ENCODE data around the gene AFAP1.
A peak's percentile ranks its signal among the peaks of the same experiment; 100 is the strongest.

AFAP1 gene

DNA sequence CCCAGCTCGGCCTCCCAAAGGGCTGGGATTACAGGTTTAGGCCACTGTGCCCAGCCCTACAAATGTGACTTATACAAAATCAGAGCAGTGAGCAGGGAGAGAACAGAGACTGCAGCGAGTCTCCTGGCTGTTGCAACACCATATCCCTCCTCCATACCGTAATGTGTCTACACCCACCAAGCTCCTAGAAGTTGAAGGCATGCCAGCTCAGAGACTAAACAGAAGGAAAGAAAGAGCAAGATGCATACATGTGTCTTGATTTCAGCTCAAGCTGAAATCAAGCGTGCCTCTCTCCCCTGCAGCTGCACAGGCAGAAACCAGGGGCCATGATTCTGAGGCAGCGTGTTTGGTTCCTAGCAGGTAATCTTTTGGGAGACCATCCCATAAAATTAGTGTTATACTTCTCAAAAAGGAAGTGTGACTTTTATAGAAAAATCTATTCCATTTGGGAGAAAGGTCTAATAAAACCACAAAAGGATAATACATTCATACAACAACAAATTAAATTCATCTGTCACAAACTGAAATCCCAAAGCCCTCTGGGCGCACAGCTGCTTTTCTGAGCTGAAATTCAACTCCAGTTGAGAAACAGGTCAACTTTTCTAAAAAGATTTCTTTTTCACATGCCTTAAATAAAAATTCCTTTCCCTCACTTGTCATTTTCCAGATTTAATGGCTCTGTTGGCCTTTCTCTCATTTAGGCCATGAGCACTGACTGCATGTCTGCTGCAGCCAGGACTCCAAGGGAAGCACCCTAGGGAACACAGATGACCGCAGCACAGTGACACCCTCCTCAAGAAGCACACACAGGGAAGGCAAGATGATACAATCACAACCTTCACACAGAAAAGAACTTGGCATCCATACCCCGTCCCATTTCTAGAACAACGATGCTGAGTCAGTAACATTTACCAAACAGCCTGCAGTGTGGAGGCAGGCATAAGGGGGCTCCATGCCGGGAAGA lies 34.4 kb downstream of the AFAP1 start:
- H3K4me3 ChIP-seq (ENCODE audit: low read depth, low read length), result peak overlapping the region; percentile 26
- DNase-seq, result no peak
- H3K27me3 ChIP-seq, result no peaks in the 10 kb centered on the region
- H3K4me1 ChIP-seq, result peaks cover 88% of the 10 kb centered on the region
- TF ChIP-seq CTCF (IDR thresholded peaks at IDR 0.05; ENCODE audit: low read depth, low read length), result no peak
- peaks cover 3% of the 10 kb centered on the region; the same call in 1 of the 2 replicates for H3K36me3 ChIP-seq
- no peaks in the 10 kb centered on the region for H3K9me3 ChIP-seq

DNA sequence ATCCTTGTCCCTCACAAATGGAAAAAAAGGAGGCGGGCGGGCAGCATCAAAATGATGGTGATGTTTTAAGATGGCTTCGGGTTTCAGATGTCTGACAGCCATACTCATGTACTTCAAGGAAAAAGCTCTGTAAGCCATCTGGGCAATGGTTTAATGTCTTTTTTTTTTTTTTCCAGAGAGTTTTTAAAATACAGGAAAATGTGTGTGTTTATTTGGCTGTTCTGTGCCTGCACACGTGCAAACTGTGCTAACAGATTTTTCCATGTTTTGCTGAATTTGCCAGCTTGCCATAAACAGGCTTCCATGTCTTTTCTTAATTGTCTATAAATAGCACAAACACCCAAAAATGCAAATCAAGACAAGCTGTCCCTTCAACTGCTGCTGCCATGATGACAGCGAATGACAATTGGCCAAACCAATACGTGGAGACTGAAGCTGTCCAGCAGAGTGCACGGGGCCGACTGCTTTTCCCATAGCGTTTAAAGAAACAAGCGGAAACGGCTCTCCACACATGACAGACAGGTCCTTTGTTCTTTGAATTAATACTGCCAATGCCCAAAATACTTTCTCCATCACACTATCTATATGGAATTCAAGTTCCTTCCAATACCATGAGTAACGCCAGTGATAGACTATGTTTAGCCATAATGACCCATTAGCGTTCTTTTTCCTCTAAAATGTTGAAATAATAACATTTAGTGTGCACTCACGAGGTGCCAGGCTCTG lies 35.7 kb downstream of the AFAP1 start:
- Histone ChIP-seq H3K4me1 (peaks cover 87% of the 10 kb centered on the region), H3K36me3 (peaks cover 3% of the 10 kb centered on the region; the same call in 1 of the 2 replicates), H3K9me3 (no peaks in the 10 kb centered on the region), H3K4me3 (ENCODE audit: low read depth, low read length) (no peak overlapping the region), H3K27me3 (no peaks in the 10 kb centered on the region)
- no peak for TF ChIP-seq CTCF (IDR thresholded peaks at IDR 0.05; ENCODE audit: low read depth, low read length)
- no peak for DNase-seq

GRCh38 chr4:7902826-7903225 lies 36.8 kb downstream of the AFAP1 start:
- no peak for DNase-seq
- Histone ChIP-seq H3K36me3 (peaks cover 3% of the 10 kb centered on the region; the same call in 1 of the 2 replicates), H3K27me3 (no peaks in the 10 kb centered on the region), H3K4me1 (peaks cover 78% of the 10 kb centered on the region), H3K9me3 (no peaks in the 10 kb centered on the region), H3K4me3 (ENCODE audit: low read depth, low read length) (peak overlapping the region; percentile 49)
- TF ChIP-seq CTCF (IDR thresholded peaks at IDR 0.05; ENCODE audit: low read depth, low read length), result no peak

DNA sequence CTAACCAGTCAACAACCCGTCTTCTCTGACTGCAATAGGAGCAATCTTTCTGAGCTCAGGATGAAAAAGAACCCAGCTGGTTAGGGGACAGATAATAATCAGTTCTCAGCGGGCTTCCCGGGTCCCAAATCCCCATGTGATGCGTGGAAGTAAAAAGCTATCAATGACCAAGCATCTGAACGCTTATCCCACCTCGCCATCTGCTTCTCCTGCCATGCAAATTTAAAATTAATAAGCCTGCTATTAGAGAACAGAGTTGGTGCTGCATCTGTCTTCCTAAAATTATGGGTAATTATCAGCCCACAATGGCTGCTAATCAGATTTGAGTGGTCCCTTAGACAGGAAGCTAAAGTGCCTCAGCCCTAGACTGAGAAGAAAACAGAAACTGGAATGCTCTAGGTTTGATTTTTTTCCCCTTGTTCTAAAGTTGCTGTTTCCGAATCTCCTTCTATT lies 37.5 kb downstream of the AFAP1 start:
- Histone ChIP-seq H3K27me3 (no peaks in the 10 kb centered on the region), H3K36me3 (peaks cover 3% of the 10 kb centered on the region), H3K9me3 (no peaks in the 10 kb centered on the region), H3K4me1 (peaks cover 72% of the 10 kb centered on the region), H3K4me3 (ENCODE audit: low read depth, low read length) (peak overlapping the region; percentile 49)
- no peak for TF ChIP-seq CTCF (IDR thresholded peaks at IDR 0.05; ENCODE audit: low read depth, low read length)
- DNase-seq, result peak; percentile 74

GRCh38 chr4:7901311-7901885 lies 38.3 kb downstream of the AFAP1 start:
- peak; percentile 63 for DNase-seq
- H3K4me1 ChIP-seq, result peaks cover 71% of the 10 kb centered on the region
- H3K36me3 ChIP-seq, result peaks cover 3% of the 10 kb centered on the region
- TF ChIP-seq CTCF (IDR thresholded peaks at IDR 0.05; ENCODE audit: low read depth, low read length), result no peak
- H3K27me3 ChIP-seq, result no peaks in the 10 kb centered on the region
- H3K4me3 ChIP-seq (ENCODE audit: low read depth, low read length), result peak overlapping the region; percentile 49
- no peaks in the 10 kb centered on the region for H3K9me3 ChIP-seq

All from BE2C (cell line).